K562 (cell line): Measurements from ENCODE around the gene AK5. TPM values are rescaled to one million over a fixed set of nuclear protein-coding genes. Genes with fewer than 3 reads are reported as not detected.

ENCODE experiments used
- IRF9 ChIP-seq: fragments of 450-650 bp; IDR thresholded peaks from 2 replicates; pipeline ENCODE4 v1.6.1; 2016; ENCODE audit warnings: missing biosample characterization, missing genetic modification characterization
- LARP7 ChIP-seq: fragments of 450-650 bp; IDR thresholded peaks from 2 replicates; pipeline ENCODE4 v1.6.1; 2016
- RAD51 ChIP-seq: fragments of 450-650 bp; IDR thresholded peaks from 2 replicates; pipeline ENCODE4 v1.7.1; 2016; ENCODE audit warnings: low read depth, mild to moderate bottlenecking, borderline replicate concordance
- USF2 ChIP-seq: sonication (generic); formaldehyde crosslinking; IDR thresholded peaks from 2 replicates; pipeline ENCODE4 v1.5.0; 2020; ENCODE audit warnings: missing genetic modification reagents
- ZNF589 ChIP-seq: fragments of 200-800 bp; sonication (Bioruptor generic); IDR thresholded peaks from 2 replicates; pipeline ENCODE4 v1.6.1; 2016; ENCODE audit warnings: low read depth, missing genetic modification characterization, missing compliant biosample characterization
- polyA plus RNA-seq, 8 experiments: library from polyadenylated mRNA; depleted of rRNA in 4 of 8; stranded (reverse) in 5 of 8; unstranded in 3 of 8; fragments of >200 nt; fragmentation: Nextera tagmentation in 2 of 8; fragmentation: Illumina TruSeq in 1 of 8; extraction: Ambion mirVana in 2 of 8; extraction: Trizol in 1 of 8; gene quantifications; 2 replicates each; pipeline versions ENCODE4 v1.2.1 to v1.2.3, GENCODE V29; 2011 to 2014; ENCODE audit warnings: inconsistent platforms in 1 of 8, missing spikeins in 1 of 8
- total RNA-seq, 7 experiments: library from RNA; depleted of rRNA in 6 of 7; stranded (reverse); fragments of >200 nt in 6 of 7; fragmentation: Illumina TruSeq in 2 of 7; extraction: Trizol in 2 of 7; gene quantifications; 2 replicates each; pipeline versions ENCODE4 v1.2.1 to v1.2.3, GENCODE V29; 2011 to 2021; ENCODE audit warnings: low replicate concordance in 1 of 7
- TF ChIP-seq, protein P1 (sequence below), 2 experiments: IDR thresholded peaks in 1 of 2; conservative IDR thresholded peaks in 1 of 2; 2 replicates each; pipeline ENCODE4 v1.6.1; 2016; ENCODE audit warnings: low read depth in 2 of 2, mild to moderate bottlenecking in 1 of 2, missing compliant biosample characterization in 1 of 2, missing genetic modification characterization in 1 of 2, moderate library complexity in 1 of 2
- TF ChIP-seq, protein P2 (sequence below), 2 experiments: fragments of 450-650 bp; formaldehyde crosslinking in 1 of 2; IDR thresholded peaks; 2 replicates each; pipeline versions ENCODE4 v1.4.0 to v1.6.1; 2014 to 2020; ENCODE audit warnings: mild to moderate bottlenecking in 2 of 2, borderline replicate concordance in 1 of 2, low read depth in 1 of 2

The AK5 gene
- total and polyA plus RNA-seq, 9 of the 15 experiments (the other 6 are each of a cell fraction or from before 2014, with no cell fraction given), result 0.06 TPM; not detected in 8

DNA sequence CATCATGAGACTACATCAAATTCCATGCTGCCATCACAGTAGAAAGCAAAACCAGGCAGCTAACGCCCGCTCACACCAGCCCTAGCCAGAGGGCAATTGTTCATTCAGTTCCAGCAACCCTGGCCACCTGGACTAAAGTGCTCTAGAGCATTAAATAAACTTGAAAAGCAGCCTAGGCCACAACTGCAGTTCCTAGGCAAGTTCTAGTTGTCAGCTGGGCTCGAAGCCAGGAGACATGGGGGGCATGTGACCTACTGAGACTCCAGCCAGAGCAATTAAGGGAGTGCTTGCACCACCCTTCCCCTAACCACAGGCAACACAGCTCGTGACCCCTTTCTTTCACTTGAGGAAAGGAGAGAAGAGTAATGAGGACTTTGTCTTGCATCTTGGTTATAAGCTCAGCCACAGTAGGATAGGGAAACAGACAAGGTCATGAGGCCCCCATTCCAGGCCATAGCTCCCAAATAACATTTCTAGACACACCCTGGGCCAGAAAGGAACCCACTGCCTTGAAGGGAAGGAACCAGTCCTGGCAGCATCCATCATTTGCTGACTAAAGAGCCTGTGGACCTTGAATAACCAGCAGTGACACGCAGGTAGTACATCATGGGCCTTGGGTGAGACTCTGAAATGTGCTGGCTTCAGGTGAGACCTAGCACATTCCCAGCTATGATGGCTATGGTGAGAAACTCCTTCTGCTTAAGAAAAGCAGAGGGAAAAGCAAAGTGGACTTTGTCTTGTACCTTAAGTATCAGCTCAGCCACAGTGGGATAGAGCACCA lies 323.6 kb downstream of the AK5 start (continued):
- TF ChIP-seq, protein P1, sequence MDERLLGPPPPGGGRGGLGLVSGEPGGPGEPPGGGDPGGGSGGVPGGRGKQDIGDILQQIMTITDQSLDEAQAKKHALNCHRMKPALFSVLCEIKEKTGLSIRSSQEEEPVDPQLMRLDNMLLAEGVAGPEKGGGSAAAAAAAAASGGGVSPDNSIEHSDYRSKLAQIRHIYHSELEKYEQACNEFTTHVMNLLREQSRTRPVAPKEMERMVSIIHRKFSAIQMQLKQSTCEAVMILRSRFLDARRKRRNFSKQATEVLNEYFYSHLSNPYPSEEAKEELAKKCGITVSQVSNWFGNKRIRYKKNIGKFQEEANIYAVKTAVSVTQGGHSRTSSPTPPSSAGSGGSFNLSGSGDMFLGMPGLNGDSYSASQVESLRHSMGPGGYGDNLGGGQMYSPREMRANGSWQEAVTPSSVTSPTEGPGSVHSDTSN (CRISPR knock-in tag; IDR thresholded peaks at IDR 0.05; ENCODE audit: low read depth), result no peak
- TF ChIP-seq, protein P1 (tag; conservative IDR thresholded peaks at IDR 0.05; ENCODE audit: low read depth), result 0 out of 2 replicates have a peak, but pooled peaks have one; percentile 11
- TF ChIP-seq RAD51 (peak; percentile 48; the same call in 1 of the 2 replicates), LARP7 (no peak), USF2 (CRISPR knock-in tag) (peak; percentile 62), ZNF589 (CRISPR knock-in tag) (0 out of 2 replicates have a peak, but pooled peaks have one; percentile 60), IRF9 (tag) (no peak)
- TF ChIP-seq, protein P2, sequence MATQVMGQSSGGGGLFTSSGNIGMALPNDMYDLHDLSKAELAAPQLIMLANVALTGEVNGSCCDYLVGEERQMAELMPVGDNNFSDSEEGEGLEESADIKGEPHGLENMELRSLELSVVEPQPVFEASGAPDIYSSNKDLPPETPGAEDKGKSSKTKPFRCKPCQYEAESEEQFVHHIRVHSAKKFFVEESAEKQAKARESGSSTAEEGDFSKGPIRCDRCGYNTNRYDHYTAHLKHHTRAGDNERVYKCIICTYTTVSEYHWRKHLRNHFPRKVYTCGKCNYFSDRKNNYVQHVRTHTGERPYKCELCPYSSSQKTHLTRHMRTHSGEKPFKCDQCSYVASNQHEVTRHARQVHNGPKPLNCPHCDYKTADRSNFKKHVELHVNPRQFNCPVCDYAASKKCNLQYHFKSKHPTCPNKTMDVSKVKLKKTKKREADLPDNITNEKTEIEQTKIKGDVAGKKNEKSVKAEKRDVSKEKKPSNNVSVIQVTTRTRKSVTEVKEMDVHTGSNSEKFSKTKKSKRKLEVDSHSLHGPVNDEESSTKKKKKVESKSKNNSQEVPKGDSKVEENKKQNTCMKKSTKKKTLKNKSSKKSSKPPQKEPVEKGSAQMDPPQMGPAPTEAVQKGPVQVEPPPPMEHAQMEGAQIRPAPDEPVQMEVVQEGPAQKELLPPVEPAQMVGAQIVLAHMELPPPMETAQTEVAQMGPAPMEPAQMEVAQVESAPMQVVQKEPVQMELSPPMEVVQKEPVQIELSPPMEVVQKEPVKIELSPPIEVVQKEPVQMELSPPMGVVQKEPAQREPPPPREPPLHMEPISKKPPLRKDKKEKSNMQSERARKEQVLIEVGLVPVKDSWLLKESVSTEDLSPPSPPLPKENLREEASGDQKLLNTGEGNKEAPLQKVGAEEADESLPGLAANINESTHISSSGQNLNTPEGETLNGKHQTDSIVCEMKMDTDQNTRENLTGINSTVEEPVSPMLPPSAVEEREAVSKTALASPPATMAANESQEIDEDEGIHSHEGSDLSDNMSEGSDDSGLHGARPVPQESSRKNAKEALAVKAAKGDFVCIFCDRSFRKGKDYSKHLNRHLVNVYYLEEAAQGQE (IDR thresholded peaks at IDR 0.05; ENCODE audit: borderline replicate concordance), result peak; percentile 17; the same call in 1 of the 2 replicates
- TF ChIP-seq, protein P2 (CRISPR knock-in tag; IDR thresholded peaks at IDR 0.05; ENCODE audit: low read depth), result no peak
